AG08395 (cell line): ENCODE measurements around the gene MAPK11.

Source experiments
- DNase-seq: peaks from one replicate; pipeline ENCODE4 v3.0.0; 2012; ENCODE audit warnings: mixed read lengths, low spot score

MAPK11 gene

DNA sequence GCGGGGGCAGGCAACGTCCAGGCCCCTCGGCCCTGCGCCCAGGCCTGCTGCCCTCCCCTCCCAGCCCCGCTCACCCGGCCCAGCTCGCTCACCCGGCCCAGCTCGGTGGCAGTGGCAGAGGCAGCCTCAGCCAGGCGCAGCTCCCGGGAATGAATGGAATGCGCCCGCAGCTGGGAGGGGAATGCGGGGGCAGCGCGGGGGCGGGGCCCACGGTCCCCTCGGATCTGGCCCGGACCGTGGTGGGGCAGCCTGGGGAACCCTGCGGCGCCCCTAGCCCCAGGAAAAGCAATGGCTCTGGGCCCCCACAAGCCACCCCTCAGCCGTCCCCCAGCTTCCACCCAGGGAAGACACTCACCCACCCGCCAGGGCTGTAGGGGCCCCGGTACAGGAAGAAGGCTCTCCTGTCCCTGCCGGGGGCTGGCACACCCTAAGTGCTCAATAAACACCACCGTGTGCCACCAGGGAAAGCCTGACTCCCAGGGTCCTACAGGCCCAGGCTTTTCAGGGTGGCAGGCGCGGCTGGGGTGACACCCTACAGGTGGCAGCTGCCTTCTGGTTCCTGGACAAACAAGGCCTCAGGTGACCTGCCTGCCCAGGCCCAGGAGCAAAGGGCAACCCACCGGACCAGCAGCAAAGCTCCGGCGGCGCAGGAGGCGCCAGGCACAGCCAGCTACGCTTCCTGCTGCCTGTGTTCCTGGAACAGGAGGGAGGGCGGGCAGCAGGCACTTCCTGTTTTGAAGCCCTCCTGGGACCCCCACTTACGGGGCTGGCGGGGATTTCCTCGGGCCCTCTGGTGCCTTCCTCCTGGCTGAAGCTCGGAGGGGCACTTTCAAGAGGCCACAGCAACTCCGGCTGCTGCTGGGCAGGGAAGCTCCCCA is 23.5 kb upstream of the MAPK11 start:
- DNase-seq = peak; percentile 89

DNA sequence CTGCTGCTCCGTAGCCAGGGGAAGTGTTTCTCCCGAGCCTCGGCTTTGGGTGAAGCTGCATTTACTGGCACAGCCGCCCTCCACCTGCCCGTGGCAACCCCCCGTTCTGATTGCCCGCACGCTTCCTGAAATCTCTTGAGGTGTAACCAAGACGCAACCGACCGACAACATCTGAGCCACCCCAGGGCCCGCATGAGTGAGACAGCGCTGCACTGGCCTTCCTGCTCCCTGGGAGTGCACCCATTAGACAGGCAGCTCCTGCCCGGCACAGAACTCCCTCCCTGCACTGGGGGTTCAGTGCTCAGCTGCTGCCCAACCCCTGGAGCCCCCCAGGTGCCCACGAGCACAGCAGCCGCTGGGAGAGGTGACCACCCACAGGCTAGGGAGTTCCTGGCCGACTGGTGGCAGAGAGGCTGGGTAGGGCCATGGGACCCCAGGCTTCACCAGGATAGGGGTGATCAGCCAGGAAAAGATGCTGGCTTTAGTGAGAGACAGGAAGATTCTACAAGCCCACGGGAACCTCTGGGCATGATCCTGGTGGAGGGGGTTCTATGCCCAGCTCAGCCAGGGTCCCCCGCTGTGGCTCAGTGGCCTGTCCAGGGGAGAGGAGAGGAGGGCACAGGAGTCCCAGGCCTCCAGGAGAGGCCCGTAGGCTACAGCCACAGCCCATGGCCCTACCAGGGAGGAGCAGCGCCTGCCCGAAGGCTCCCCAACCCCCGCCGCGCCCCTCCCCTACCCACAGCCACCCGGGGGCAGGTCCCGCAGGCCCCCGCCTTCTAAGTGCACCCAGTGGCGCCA is 22.7 kb upstream of the MAPK11 start:
- DNase-seq = no peak

DNA sequence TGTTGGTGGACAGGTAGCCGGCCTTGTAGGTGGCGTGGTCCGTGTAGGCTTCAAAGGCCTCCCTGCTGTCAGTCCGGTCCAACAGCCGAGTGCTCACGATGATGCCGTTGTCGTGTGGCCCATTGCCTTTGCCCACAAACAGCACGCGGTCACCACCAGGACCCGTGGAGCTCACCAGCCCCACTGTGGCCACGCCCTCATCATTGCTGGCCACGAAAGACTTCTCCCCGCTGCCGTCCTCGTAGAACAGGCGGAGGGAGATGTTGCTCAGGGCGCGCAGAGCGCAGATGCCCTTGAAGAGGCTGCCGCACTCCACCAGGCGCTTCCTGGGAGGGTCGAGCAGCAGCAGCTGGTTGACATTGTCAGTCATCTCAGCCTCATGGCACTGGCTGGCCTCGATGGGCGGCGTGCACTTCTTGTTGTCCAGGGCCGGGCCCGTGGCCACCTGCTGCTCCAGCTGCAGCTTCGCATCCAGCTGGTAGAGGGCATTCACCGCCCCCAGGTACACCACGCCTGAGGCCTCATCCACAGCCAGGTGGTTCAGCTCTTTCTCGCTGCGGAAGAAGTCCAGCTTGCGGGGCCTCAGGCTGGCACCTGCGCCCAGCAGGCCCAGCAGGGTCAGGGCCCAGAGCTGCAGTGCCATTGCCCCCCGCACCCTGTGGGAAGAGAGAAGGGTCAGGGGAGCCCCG is 19.9 kb upstream of the MAPK11 start:
- no peak for DNase-seq

DNA sequence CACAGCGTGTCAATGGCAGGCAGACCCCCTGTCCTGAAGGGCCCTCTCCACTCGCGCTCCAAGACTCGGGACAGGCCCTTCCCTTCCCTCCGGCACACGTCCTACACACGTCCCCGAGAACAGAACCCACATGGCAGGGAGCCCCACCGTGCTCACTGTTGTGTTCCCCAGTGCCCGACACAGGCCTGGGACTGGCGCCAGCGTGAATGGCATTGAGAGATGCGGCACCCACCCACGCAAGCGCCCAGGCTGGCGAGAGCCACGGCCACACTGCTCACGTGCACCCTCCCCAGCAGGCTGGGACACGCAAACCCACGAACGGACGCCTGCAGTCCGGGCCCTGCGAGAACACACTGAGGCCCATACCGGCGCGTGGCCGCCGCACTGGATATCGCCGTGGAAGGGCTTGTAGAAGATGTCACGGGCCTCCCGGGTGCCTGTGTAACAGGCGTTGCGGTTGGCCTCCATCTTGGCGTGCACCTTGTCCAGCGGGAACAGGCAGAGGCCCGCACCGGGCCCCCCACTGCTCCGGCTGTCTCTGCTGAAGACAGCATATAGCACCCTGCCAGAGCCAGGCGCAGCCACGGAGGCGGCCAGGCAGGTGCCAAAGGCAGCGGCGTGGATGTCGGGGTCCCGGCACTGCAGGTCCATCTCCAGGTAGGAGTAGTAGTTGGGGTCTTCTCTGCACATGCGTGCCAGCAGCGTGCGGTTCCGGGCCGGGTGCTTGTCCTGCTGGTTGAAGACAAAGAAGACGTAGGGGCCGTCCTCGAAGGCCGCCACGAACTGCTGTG is 19.2 kb upstream of the MAPK11 start:
- DNase-seq = no peak

DNA sequence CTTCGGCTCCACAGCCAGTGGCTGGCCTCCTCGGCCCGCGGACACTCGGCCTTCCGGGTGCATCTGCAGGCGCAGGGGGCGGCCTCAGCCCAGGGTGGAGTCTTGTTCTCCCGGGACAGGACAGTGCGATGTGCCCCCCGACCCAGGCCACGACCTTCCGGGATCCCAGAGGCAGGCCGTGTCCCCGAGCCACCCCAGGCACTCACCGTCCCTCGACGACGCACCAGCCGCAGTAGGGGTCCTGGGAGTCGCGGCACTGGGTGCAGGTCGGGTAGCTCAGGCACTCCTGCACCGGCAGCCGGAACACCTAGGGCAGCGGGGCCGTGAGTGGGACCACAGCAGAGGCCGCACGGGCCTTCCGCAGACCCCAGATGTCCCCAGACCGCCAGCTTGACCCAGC is 17.6 kb upstream of the MAPK11 start:
- DNase-seq = no peak

DNA sequence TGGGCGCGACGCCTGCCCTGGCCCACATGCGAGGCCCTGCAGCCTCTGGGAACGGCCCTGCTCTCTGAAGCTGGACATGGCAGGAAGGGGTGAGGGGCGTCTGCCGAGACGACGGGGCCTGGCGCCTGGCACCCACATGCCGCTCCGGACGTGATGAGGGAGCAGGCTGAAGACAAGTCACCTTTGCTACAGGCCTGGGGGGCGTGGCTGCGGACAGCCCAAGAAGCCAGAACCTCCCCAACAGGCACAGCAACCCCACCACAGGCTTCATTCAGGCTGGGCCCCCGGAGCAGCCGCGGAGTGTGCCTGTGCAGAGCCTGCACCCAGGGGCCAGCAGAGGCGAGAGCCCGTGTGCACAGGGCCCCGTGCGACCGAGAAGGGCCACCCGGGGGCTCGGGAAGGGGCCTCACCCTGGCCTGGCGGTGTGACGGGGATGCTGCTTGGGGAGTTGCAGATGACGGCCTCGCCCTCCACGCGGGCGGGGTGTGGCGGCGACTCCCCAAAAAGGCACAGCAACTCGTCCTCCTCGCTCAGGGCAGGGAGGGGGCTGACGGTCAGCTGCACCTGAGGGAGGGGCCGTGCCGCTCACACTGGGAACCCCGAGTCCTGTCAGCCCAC is 16.6 kb upstream of the MAPK11 start:
- no peak for DNase-seq

DNA sequence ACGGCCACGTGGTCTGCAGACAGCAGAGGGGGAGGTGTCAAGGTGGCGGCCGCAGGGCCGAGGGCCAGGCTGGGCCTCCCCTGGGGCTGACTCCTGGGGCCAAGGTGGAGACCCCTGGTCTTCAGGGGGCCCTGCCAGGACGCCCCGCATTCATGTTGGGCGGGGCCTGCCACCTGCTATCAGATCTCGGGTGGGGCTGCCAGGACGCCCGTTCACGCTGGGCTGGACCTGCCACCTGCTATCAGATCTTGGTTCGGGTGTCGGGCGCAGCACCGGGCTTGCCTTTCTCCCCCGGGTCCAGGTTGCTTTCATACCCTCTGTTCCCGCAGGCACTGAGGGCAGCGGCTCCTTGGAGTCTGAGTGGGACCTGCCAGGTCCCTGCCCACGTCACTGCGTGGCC is 16.1 kb upstream of the MAPK11 start:
- no peak for DNase-seq

DNA sequence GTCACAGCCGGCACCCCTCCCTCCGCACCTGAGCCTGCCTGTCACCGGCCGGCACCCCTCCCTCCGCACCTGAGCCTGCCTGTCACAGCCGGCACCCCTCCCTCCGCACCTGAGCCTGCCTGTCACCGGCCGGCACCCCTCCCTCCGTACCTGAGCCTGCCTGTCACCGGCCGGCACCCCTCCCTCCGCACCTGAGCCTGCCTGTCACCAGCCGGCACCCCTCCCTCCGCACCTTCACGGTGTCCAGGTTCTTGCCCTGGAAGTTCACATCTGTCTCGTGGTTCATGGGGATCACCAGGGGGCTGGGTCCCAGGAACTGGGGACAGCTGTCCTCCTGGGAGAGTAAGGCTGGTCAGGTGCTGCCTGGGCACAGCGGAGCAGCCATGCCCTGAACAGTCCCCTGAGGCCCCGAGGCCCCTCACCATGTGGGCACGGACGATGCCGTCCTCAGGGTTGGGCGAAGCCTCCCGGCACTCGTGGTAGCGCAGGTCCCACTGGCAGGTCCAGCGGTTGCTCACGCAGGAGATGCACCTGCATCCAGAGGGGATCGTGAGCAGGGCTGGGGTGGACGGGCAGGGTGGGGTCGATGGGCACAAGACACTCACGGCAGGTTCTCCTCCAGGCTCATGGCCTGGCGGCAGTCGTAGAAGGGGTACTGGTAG is 15.5 kb upstream of the MAPK11 start:
- DNase-seq = no peak

DNA sequence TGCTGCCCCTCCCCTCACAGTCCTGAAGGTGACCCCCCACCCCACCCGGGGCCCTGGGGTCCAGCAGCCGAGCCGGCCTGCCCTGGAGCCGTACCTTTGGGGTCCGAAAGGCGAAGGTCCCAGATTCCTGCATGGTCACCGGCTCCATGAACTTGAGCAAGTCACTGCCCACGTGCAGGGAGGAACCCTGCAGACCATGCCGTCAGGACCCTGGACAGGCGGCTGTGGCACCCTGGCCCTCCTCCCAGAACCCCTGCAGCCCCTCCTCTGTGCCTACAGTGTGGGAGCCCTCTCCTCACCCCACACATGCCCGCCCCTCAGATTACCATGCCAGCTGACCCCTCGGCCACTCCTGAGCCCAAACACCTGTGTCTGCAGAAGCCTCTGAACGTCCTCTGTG is 14.3 kb upstream of the MAPK11 start:
- DNase-seq = no peak

DNA sequence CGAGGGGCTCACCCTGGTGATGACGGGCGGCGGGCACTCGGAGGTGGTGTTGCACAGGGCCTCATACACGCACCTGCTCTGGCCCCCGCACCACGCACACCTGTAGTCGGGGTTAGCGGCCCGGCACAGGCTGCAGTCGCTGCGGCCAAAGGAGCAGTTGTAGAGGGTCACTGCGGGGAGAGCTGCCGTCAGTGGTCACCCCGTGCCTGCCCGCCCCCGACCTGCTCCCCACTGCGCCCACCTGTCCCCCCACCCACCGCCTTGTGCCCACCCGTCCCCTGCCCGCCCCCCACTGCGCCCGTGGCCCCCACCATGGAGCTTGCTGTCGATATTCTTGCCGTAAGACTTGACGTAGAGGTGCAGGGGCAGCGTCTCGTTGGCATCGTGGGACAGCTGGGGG is 13.6 kb upstream of the MAPK11 start:
- no peak for DNase-seq

DNA sequence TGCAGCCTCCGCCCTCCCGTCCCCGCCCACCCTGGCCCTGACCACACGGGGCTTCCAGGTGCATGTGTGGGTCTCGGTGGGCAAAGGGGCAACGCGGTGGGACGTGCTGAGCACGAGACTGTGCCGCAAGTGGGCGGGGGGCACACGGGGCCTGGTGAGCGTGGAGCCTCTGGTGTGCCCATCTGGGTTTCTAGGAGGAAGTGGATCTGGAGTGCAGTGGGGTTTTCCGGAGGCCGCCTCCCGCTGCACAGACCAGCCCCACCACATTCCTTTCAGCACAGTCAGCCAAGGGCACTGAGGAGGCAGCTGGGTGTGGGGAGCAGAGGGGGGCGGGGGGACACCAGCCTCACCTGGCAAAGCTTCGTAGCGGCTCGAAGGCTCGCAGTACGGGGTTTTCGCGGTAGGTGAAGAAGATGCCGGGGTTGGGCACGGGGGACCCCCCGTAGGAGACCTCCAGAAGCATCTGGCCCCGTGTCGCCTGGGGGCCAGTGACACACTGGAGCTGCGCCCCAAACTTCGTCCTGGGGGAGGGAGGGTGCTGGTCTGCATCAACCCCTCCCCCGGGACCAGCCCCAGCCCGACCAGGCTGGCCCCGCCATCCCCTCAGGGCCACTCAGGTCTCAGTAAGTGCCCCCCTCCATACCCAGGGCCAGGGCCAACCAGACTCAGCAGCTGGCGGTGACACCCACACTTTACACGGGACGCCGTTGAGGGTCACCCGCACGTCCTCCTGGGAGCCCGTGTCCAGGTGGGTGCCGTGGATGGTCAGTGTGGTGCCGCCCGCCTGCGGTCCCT is 12.4 kb upstream of the MAPK11 start:
- DNase-seq = peak; percentile 77

DNA sequence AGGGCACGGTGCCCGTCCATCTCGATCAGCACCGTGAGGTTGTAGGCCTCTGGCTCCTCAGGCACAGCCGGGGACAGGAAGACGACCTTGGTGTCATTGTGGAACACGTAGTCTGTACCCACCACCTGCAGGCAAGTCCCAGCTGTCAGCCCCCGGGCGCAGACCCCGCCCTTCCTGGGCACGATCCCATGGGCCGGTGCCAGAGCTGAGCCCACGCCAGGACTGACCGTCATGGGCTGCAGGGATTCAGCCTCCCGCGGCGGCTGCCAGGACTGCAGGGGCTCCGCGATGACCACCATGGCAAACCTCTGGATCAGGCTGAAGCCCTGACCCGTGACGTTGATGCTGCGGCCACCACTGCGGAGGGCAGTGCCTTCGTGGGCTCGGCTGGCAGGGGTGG is 11.8 kb upstream of the MAPK11 start:
- DNase-seq = no peak

DNA sequence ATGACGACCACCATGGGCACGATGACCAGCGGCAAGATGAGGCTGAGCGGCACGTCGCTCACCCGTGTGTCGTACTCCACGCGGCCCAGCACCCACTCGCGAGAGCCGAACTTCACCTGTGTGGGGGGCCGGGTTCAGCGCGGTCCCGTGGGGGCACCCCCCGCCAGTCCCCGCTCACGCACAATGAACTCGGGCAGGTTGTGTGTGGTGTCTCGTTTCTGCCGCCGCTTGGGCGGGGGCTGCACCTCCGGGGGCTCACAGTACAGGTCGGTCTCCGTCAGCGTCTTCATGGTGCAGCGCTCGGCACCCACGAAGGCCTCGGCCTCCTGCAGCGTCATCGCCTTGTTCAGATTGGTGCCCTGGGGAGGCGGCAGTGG is 11.2 kb upstream of the MAPK11 start:
- DNase-seq = no peak

DNA sequence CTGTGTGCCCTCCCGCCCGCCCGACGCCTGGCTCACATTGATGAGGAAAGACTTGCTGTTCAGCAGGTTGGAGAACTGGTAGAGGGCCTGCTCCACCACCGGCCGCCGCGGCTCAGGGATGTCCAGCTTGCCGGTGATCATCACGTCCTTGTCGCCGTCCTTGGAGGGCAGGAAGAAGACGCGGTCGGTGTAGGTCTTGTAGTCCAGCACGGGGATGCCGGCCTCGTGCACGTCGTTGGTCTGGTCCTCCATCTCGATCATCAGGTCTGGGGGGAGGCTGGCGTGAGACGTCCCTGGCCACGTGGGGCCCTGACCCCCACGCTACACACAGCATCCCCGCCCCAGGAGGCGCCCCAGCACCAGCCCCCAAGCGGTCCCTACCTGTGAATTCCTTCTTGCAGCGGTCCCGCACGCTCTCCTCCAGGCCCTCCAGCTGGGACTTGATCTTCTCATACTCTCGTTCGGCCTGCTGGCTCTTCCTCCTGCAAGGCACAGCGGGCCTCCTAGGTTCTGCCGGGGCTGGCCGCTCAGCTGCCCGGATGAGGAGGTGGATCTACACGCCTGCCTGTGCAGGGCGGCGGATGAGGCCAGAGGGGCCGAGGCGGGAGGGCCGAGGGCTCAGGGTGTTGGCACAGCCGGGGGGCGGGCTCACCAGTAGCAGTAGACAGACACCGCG is 10.7 kb upstream of the MAPK11 start:
- DNase-seq = no peak

DNA sequence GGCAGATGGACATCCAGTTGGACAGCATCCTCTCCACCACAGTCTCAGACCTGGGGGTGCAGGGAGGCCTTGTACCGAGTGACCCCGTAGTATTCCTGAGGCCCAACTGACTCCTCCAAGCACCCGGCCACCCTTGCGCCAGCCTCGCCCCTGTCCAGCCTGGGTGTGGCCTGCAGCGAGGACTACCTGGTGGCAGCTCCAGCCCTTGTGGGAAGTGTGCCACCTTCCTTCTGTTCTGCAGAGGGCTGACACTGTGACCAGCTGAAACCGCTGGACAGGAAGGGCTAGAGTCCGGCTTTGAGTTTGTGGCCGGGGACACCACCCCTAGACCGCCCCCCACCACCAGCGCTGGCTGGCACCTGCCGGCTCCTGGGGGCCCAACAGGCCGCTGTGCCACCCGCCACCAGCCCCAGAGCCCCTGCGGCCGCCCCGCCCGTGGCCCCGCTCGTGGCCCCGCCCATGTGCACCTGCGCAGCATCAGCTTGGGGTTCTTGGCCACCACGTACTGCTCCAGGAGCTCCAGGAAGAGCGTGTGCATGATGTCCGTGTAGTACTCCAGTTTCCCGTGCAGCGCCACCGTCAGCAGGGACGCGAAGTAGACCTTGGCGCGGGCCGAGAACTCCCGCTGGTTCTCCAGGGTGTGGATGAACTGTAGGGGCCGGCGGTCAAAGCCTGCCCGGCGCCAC is 10.0 kb upstream of the MAPK11 start:
- DNase-seq = no peak

DNA sequence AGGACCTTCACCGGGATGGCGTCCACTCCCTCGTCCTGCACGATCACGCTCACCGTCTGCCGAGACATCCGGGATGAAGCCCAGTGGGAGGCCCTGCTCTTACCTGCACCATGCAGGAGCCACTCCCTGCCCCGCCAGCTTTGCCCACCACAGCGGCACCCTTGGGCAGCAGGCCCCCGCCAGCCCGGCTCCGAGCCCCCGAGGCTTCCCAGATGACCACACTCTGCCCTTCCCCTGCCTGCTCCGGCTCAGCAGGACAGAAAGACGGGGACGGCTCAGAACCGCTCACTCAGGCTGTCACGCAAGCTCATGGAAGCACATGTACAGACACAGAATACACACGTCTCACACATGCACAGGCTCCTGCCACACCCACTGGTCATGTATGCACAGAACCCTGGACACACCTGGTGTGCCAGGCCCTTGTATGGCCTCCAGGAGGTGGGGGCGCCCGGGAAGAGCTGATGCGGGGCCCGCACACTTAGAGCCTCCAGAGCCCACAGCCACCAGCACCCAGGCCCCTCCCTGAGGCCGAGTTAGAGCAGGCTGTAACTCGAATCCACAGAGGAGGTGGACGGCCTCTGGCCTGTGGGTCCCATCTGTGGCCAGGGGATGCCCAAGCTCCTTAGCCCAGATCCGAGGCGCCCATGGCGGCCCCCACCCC is 8.9 kb upstream of the MAPK11 start:
- DNase-seq = no peak

DNA sequence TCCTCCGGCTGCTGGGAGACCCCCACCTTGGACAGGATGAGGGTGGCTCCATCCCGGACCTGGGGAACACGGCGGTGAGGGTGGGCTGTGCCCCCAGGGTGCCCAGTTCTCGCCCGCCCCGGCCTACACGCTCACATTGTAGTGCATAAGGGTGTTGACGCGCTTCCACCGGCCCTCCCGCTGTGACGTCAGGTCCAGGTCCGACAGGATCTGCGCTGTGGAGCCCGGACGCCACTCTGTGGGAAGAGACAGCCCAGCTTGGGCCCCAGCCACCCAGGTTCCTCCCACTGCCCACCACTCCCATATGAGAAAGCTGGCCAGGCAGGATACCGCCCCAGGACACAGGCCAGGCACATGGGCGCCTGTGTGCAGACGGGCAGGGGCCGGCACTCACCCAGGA is 8.3 kb upstream of the MAPK11 start:
- no peak for DNase-seq

DNA sequence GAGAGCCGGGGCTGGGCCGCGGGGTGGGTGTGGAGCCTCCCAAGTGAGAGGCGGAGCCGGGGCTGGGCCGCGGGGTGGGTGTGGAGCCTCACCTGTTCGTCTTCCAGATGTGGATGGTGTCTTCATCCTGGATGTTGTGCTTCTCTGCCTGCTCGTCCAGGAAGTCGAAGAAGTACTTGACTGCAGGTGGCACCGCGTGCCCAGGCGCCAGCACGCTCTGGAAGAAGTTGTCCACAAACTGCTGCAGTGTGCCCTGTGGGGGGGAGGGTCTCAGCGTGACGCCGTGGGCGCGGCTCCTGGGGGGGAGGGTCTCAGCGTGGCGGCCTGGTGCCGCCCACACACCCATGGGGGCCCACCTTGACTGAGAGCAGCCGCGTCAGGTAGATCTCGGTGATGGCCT is 7.6 kb upstream of the MAPK11 start:
- DNase-seq = no peak
